Stimulated activated naive CD8-positive, alpha-beta T cell treated with anti-CD3 and anti-CD28 coated beads, Interleukin-15, amount 100 ng/mL, for 72 hours (primary cell): ENCODE data around the gene PTGR3.
A peak's percentile ranks its signal among the peaks of the same experiment; 100 is the strongest.

Experiments
- ATAC-seq: fragments of 150-1000 bp; cut with Tn5 transposase; 2 replicates; pipeline ENCODE4 v1.10.0; 2021; ENCODE audit warnings: mild to moderate bottlenecking, moderate library complexity
- DNase-seq, 2 donors: peaks; one replicate each; pipeline ENCODE4 v3.0.0; 2021 to 2022
- H3K27ac Mint-ChIP-seq, 2 donors: one replicate each; pipeline ENCODE4 v1.8.0; 2022; ENCODE audit warnings: mild to moderate bottlenecking in 2 of 2, mixed read lengths in 2 of 2, moderate library complexity in 2 of 2
- H3K27me3 Mint-ChIP-seq: one replicate; pipeline ENCODE4 v1.8.0; 2022; ENCODE audit warnings: mixed read lengths
- H3K4me1 Mint-ChIP-seq: one replicate; pipeline ENCODE4 v1.8.0; 2022; ENCODE audit warnings: mild to moderate bottlenecking, mixed read lengths
- H3K4me3 Mint-ChIP-seq, 2 donors: one replicate each; pipeline ENCODE4 v1.8.0; 2022; ENCODE audit warnings: mild to moderate bottlenecking in 2 of 2, mixed read lengths in 2 of 2, moderate library complexity in 1 of 2
- H3K9me3 Mint-ChIP-seq, 2 donors: one replicate each; pipeline ENCODE4 v1.8.0; 2022; ENCODE audit warnings: mixed read lengths in 2 of 2

PTGR3 gene

DNA sequence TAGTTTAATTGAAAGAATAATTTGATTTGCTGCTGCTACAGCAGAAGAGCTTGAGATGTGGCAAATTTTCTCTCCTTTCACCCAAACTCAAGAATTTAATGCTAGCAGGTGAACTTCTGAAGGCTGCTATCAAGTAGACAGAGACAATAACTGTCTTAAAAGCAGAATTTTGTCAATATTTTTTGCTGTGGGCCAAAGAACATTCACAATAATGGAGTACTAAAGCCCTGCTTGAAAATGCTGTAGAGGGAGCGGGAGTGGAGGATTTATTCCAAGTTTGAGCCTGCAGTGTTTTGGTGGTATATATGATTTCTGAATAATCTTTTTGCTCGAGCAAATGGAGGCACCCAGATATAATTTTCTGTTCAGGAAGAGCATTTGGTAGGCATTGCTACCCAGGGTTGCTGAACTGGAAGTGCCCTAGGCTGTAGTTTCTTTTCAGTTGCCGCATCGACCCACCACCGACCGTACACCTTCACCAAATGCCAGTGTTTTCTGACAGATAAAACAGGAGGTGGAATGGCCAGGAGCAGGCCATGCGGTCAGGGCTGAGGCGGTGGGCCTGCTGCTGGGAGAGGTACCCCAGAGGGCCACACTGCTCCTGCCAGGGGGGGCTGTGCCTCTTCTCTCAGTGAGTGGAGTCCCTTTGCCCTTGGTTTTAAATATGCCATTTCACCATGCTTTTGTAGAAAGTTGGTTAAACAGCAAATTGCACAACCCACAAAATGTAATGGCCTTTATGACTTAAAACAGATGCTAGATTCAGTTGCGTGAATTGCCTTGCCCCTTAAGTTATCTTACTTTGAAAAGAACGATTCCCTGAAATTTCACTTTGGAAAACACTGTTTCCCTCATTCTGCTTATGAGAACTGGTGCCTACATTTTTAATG is 38.0 kb upstream of the PTGR3 start:
- Mint-ChIP-seq H3K4me3 (peak overlapping the region; percentile 81 to 82), H3K9me3 (peaks cover 0 to 8% of the 10 kb centered on the region in 2 donors), H3K4me1 (peaks cover 70% of the 10 kb centered on the region), H3K27me3 (no peaks in the 10 kb centered on the region), H3K27ac (peak overlapping the region; percentile 93 to 95)
- ATAC-seq (no peak), DNase-seq (peak in 1 of 2 donors; percentile 18)

DNA sequence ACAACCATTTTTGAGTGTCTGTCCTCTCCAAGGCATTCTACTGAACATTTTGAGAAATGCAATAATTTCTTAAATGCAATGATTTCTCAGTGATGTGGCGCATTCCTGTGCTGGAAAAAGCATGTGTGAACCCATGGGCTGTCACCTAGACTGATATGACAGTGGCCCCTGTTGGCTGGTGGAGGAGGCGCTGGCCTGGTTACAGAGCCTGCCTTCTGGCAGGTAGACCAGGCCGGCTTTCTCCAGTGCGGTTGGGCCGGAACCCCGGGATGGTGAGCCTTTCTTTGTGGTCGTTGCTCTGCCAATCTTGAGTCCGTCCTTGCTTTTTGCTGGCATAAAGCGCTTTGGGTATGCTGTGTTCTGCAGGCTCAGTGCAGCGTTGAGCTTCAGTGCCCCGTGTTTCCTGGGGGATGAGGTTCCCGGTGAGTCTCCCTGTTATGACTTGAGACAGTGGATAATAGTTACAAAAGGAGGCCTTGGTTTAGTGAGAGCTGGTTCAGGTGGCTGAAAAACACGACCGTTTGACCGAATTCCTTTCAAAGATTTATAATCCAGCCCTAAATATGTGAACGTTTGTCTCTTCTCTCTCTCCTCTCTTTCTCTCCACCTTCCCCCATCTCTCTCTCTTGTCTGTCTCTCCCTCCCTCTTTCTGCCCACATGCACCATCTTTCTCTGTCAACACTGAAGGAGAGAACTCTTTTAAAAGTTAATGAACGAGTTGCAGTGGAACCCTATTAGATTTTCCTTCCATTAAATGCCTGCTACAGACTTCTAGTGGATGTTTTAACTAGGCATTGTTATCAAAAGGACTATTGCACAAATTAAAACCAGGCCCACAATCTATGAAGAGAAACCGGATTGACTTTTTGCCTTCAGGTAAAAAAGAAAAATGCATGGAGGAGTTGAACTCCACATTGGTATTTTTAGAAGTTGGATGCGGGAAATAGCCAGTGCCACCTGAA is 35.7 kb upstream of the PTGR3 start:
- Mint-ChIP-seq H3K9me3 (peaks cover 0 to 2% of the 10 kb centered on the region in 2 donors), H3K27ac (no peak overlapping the region), H3K4me3 (no peak overlapping the region), H3K27me3 (no peaks in the 10 kb centered on the region), H3K4me1 (peaks cover 70% of the 10 kb centered on the region)
- DNase-seq (no peak), ATAC-seq (peak; percentile 44)

DNA sequence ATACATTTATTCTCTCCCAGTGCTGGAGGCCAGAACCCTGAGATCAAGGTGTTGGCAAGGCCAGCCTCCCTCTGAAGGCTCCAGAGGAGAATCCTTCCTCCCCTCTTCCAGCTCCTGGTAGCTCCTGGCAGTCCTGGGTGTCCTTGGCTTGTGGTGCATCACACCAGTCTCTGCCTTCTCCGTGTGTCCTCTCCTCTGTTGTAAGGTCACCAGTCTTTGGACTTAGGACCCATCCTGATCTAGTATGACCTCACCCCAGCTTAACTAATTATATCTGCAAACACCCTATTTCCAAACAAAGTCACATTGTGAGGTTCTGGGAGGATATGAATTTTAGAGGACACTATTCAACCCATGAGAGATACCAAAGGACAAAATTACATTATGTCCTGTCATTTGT is 32.8 kb upstream of the PTGR3 start:
- Mint-ChIP-seq H3K9me3 (no peaks in the 10 kb centered on the region), H3K4me3 (no peak overlapping the region), H3K27ac (peak overlapping the region in 1 of 2 donors; percentile 3), H3K27me3 (no peaks in the 10 kb centered on the region), H3K4me1 (peaks cover 54% of the 10 kb centered on the region)
- ATAC-seq = no peak
- no peak for DNase-seq

DNA sequence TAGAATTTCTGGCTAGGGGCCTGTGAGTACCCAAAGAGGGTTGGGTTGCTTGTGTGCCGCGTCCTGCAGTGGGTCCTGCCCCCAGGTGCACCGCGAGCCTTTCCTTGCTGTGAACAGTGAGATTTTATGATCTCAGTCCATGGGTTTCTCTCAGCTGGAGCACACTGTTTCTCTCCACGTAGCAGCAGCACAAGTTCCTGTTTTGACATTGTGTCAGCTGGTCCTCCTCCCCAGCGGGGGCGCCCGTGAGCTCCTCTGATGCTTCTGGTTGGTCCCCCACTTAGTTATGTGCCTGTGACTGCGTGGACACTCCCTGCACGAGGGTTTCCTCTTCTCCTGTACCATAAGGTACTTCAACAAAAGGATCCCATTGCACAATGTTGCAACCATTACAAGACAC is 31.5 kb upstream of the PTGR3 start:
- Mint-ChIP-seq H3K4me3 (no peak overlapping the region), H3K27ac (no peak overlapping the region), H3K27me3 (no peaks in the 10 kb centered on the region), H3K9me3 (no peaks in the 10 kb centered on the region), H3K4me1 (peaks cover 41% of the 10 kb centered on the region)
- ATAC-seq = no peak
- DNase-seq = no peak

DNA sequence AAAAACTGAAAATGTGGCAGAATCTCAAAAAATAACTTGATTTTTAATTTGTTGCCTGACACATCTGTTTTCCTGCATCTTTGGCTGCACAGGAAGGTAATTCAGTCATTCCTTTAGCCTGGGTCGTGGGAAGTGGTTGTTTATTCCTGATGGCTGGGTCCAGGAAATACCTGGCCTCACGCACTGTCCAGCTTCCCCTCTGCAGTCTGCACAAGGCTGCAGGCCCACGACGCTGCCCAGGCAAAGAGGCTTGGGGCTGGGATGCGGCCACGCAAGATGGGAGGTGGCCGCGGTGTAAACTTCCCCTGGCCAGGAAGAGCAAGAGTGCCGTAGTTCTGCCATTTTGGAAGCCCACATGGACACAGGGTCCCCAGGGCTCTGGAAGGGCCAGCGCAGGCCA is 29.8 kb upstream of the PTGR3 start:
- no peak overlapping the region for H3K4me3 Mint-ChIP-seq
- no peaks in the 10 kb centered on the region for H3K9me3 Mint-ChIP-seq
- H3K27me3 Mint-ChIP-seq = no peaks in the 10 kb centered on the region
- H3K27ac Mint-ChIP-seq = no peak overlapping the region
- peaks cover 29% of the 10 kb centered on the region for H3K4me1 Mint-ChIP-seq
- ATAC-seq = no peak
- DNase-seq = no peak

DNA sequence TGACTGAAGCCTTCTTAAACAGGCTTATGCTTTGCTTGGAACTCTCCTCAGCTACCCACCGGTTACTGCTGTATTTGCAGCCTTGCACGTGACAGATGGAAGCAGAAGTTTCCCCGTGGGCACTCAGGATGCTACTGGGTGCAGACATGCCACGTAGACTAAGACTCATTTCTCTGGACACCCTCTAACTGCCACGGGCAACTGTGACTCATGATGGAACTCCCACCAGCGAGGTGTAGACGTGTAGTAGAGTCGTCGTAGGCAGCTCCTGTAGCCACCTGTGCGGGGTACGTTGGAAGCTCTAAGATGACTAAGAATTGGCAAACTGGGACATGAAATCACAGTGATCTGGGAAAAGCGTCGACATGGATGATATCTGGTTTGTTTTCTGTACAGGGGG is 29.2 kb upstream of the PTGR3 start:
- Mint-ChIP-seq H3K27me3 (no peaks in the 10 kb centered on the region), H3K9me3 (no peaks in the 10 kb centered on the region), H3K27ac (no peak overlapping the region), H3K4me3 (no peak overlapping the region), H3K4me1 (peaks cover 28% of the 10 kb centered on the region)
- ATAC-seq (no peak), DNase-seq (no peak)

DNA sequence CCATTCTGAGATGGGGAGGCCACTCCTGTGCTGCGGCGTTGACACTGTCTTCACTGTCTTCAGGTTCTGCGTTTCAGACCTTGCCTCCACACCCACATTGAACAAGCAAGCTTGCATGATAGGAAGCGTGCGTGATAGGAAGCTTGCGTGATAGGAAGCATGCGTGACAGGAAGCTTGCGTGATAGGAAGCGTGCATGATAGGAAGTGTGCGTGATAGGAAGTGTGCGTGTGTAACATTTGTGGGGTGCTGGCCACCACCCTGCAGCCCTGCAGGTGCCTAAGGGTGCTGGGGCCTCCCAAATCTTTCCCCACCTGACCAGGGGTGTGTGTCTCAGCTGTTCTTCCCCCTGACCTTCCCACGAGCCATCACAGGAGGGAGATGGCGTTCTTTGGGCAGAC is 27.0 kb upstream of the PTGR3 start:
- Mint-ChIP-seq H3K27me3 (no peaks in the 10 kb centered on the region), H3K9me3 (no peaks in the 10 kb centered on the region), H3K4me1 (peaks cover 14% of the 10 kb centered on the region), H3K4me3 (no peak overlapping the region), H3K27ac (no peak overlapping the region)
- ATAC-seq = no peak
- DNase-seq = no peak

DNA sequence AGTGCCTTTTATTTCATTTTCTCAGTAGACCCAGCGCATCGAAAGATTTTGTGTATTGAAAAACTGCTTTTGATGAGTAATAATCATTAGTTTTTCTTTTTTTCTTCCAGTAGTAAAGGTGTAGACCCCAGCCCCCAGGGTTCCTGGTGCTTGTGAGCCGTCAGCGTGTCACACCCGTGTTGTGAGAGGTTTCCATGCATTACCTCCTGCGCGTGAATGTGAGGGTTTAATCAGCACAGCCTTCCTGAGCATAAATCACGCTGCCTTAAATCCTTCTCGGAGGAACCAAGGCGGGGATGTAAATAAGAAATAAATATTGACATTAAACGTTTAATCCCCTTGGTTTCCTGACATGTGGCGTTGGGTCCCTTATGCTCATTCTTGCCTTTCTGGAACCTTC is 26.0 kb upstream of the PTGR3 start:
- Mint-ChIP-seq H3K9me3 (no peaks in the 10 kb centered on the region), H3K27ac (peak overlapping the region in 1 of 2 donors; percentile 54), H3K4me1 (peaks cover 13% of the 10 kb centered on the region), H3K27me3 (no peaks in the 10 kb centered on the region), H3K4me3 (no peak overlapping the region)
- ATAC-seq (no peak), DNase-seq (no peak)

DNA sequence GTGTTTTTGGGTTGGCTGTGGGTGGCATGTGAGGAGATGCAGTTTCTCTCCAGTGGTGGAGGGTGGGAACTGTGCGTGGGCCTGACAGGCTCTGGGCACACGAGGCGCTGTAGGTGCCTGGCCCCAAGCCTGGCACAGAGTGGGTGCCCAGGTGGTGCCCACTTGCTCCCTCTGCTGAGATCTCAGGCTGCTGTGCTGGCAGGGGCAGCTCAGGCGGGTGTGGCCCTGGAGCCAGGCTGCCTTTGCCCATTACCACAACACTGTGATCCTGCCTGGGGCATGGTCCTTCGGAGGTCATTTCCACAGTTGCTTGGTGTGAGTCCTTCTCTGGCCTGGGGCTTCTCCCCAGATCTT is 22.1 kb upstream of the PTGR3 start:
- H3K4me1 Mint-ChIP-seq = peaks cover 39% of the 10 kb centered on the region
- H3K27ac Mint-ChIP-seq = no peak overlapping the region
- no peak overlapping the region for H3K4me3 Mint-ChIP-seq
- DNase-seq (no peak), ATAC-seq (peak; percentile 57)
- no peaks in the 10 kb centered on the region for H3K27me3 Mint-ChIP-seq
- H3K9me3 Mint-ChIP-seq = no peaks in the 10 kb centered on the region

DNA sequence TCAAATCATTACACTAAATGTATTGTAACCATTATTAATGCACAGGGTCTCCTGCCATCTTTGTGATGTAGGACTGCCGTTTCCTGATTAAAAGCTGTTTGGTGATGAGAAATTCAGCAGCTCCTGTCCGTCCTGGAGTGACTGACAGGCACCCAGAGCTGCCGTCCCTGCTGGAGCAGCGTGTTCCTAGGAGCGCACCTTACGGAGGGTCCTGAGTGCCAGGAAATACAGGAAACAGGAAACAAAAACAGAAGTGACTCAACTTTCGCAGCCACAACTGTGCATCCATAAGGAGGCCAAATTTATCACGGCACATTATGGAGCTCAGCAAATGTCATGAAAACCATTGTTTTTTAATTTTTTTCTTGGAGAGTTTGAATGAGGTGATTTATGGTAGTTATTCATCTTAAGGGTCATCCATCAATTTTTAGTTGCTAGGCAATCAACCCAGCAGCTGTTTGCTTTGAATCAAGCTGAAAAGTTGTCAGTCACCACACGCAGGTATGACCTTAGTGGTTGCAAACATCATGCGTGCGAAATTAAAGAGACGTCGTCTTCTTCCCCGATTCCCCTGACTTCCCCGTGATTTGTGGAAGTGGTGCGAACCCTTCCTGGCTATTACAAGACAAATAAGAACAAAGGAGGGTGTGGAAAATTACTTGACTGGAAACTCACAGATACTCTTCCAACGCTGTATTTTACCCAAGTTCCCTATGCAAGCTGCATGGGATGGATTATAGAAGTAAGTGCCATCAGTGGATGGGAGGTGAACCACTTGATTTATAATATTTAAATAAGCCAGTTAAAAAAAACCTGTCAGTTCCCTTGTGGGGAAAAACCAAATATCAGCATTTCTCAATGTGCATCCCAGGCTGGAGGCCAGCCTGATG is 21.5 kb upstream of the PTGR3 start:
- DNase-seq (no peak), ATAC-seq (no peak)
- no peaks in the 10 kb centered on the region for H3K27me3 Mint-ChIP-seq
- H3K4me3 Mint-ChIP-seq = no peak overlapping the region
- no peak overlapping the region for H3K27ac Mint-ChIP-seq
- peaks cover 39% of the 10 kb centered on the region for H3K4me1 Mint-ChIP-seq
- no peaks in the 10 kb centered on the region for H3K9me3 Mint-ChIP-seq

DNA sequence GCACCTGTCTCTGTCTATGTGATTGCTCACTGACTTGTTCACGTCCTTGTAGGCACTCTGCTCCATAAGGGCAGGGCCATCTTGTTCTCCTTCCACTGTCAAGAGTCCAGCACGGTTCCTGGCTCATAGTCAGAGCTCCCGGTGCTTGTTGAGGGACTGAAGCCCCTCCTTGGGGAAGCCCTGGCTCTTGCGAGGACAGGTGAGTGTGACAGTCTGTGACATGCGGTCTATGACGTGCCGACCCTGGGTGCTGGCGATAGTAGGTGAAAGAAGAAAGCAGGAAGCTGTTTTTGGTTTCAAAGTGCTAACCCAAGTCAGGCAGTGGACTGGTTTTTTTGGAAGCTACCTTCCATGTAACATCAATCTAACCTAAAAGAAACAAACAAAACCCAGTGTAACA is 20.5 kb upstream of the PTGR3 start:
- peak overlapping the region in 1 of 2 donors; percentile 49 for H3K27ac Mint-ChIP-seq
- H3K9me3 Mint-ChIP-seq = no peaks in the 10 kb centered on the region
- H3K4me1 Mint-ChIP-seq = peaks cover 45% of the 10 kb centered on the region
- DNase-seq (no peak), ATAC-seq (no peak)
- no peaks in the 10 kb centered on the region for H3K27me3 Mint-ChIP-seq
- H3K4me3 Mint-ChIP-seq = peak overlapping the region in 1 of 2 donors; percentile 31

DNA sequence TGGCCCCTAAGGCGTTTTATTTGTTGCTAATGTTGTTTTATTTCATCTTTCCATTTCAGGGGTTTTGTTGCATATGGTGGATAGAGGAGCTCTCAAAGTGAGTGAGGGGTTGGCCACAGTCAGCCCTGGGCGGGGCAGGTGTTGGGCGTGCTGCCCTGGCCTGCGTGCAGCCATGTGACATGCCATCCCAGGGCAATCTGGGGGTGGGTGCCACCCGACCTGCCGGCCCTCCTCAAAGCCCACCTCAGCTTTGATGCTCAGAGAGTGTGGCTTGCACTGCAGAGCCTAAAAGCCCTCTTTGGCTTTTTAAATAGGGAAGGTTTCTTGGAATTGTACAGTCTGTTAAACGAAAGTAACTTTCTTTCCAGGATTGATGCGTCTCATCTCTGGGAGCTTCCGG is 20.0 kb upstream of the PTGR3 start:
- peaks cover 49% of the 10 kb centered on the region for H3K4me1 Mint-ChIP-seq
- DNase-seq (no peak), ATAC-seq (no peak)
- H3K27ac Mint-ChIP-seq = no peak overlapping the region
- H3K27me3 Mint-ChIP-seq = no peaks in the 10 kb centered on the region
- no peak overlapping the region for H3K4me3 Mint-ChIP-seq
- no peaks in the 10 kb centered on the region for H3K9me3 Mint-ChIP-seq

DNA sequence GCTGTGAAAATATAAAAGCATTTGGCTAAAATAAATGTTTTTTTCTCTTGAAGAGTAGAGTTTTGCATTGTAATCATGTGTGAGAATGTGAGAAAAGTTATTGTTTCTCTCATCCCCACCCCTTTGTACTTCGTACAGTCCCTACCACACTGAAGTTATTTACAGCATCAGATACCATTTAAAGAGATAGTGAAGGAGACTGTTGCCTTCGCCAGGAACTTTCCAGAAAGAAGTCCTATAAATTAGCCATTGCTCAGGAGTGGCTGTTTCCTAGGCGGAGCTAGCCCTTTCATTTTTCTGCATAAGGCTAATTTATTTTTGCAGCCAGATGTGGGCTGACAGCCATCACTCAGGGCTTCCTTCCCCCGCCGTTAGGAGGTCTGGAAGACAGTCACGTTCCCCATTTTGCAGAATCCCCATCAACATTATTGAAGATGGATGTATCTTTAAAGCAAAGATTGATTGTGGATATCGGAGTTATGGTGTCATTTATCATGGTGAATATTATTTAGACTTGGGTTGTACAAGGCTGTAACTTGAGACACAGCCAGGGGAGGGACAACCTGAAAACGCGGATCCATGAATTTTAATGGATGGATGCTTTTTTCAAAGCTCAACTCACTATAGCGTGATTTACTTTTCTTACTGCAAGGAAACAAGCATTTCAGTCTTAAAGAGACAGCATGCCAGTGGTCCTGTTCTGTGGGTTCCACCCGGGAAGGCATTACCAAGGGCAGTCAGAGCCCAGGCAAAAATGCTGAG is 18.8 kb upstream of the PTGR3 start:
- Mint-ChIP-seq H3K4me3 (peak overlapping the region; percentile 64 to 79), H3K4me1 (peaks cover 52% of the 10 kb centered on the region), H3K27ac (peak overlapping the region in 1 of 2 donors; percentile 57), H3K9me3 (no peaks in the 10 kb centered on the region), H3K27me3 (no peaks in the 10 kb centered on the region)
- DNase-seq (no peak), ATAC-seq (no peak)

DNA sequence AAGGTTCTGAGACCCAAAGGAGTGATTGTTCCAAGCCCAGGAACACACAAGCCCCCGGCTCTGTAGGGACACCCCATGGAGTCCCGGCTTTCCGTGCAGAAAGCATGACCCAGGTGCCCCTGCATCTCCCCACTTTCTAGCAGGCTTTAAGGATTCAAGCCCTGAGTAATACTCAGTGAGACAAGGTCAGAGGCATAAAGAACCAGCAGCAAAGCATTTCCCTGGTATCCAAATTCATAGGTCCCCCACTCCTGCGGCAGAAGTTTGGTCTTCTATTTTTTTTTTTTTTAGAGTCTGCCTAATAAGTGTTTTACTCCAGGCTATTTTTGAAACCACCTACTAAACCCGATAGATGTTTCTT is 18.0 kb upstream of the PTGR3 start:
- no peak for ATAC-seq
- no peaks in the 10 kb centered on the region for H3K27me3 Mint-ChIP-seq
- peak overlapping the region; percentile 64 to 79 for H3K4me3 Mint-ChIP-seq
- H3K4me1 Mint-ChIP-seq = peaks cover 60% of the 10 kb centered on the region
- no peak overlapping the region for H3K27ac Mint-ChIP-seq
- DNase-seq = no peak
- H3K9me3 Mint-ChIP-seq = no peaks in the 10 kb centered on the region
